HG03342 (cell line): ENCODE data around the gene ANXA11.
"Not testable (repeated sequence)": the region's sequence is repeated elsewhere in the genome, so short reads cannot be mapped to it uniquely, and the experiment has no call there.

Experiments
- ATAC-seq: cut with Tn5 transposase; IDR thresholded peaks from one replicate; pipeline ENCODE4 v1.9.1; 2021; ENCODE audit warnings: mild to moderate bottlenecking, moderate library complexity; ENCODE audit not compliant: unreplicated experiment

ANXA11 gene

GRCh38 chr10:80205477-80206276 lies at the start of gene ANXA11:
ANXA11 (minus strand) TSS chr10:80205537; CDS start chr10:80172861, 32,676 bp downstream.
- peak; percentile 87 for ATAC-seq

- ATAC-seq: not testable (repeated sequence)
Measured at GRCh38 chr10:80254726-80255125, 49.4 kb upstream of the ANXA11 start.

GRCh38 chr10:80253963-80254271 lies 48.6 kb upstream of the ANXA11 start:
- ATAC-seq: not testable (repeated sequence)

GRCh38 chr10:80253266-80253962 lies 48.1 kb upstream of the ANXA11 start:
- no peak for ATAC-seq

GRCh38 chr10:80252296-80252887 lies 47.1 kb upstream of the ANXA11 start:
- no peak for ATAC-seq

- ATAC-seq: not testable (repeated sequence)
Measured at GRCh38 chr10:80251703-80252280, 46.5 kb upstream of the ANXA11 start.

- ATAC-seq: not testable (repeated sequence)
Measured at GRCh38 chr10:80250399-80250798, 45.1 kb upstream of the ANXA11 start.

GRCh38 chr10:80249906-80250305 lies 44.6 kb upstream of the ANXA11 start:
- ATAC-seq: not testable (repeated sequence)

GRCh38 chr10:80247611-80248010 lies 42.3 kb upstream of the ANXA11 start:
- not testable (repeated sequence) for ATAC-seq

GRCh38 chr10:80244371-80244770 lies 39.0 kb upstream of the ANXA11 start:
- not testable (repeated sequence) for ATAC-seq

- ATAC-seq: not testable (repeated sequence)
Measured at GRCh38 chr10:80242341-80242740, 37.0 kb upstream of the ANXA11 start.

GRCh38 chr10:80236457-80236856 lies 31.1 kb upstream of the ANXA11 start:
- not testable (repeated sequence) for ATAC-seq

GRCh38 chr10:80234331-80235235 lies 29.2 kb upstream of the ANXA11 start:
- peak; percentile 100 for ATAC-seq

- ATAC-seq: not testable (repeated sequence)
Measured at GRCh38 chr10:80233871-80234270, 28.5 kb upstream of the ANXA11 start.

GRCh38 chr10:80226723-80227122 lies 21.4 kb upstream of the ANXA11 start:
- ATAC-seq: peak; percentile 76

- ATAC-seq: not testable (repeated sequence)
Measured at GRCh38 chr10:80223031-80223419, 17.7 kb upstream of the ANXA11 start.

GRCh38 chr10:80218878-80219277 lies 13.5 kb upstream of the ANXA11 start:
- ATAC-seq: peak; percentile 85

- not testable (repeated sequence) for ATAC-seq
Measured at GRCh38 chr10:80214368-80214982, 9.1 kb upstream of the ANXA11 start.

GRCh38 chr10:80212535-80213115 lies 7.3 kb upstream of the ANXA11 start:
- ATAC-seq: not testable (repeated sequence)

- ATAC-seq: no peak
Measured at GRCh38 chr10:80211786-80212185, 6.4 kb upstream of the ANXA11 start.
